ENCODE data around the gene RIMBP3C. TPM values are rescaled to one million over a fixed set of nuclear protein-coding genes. Genes with fewer than 3 reads are reported as not detected.
"Not testable (repeated sequence)": the region's sequence is repeated elsewhere in the genome, so short reads cannot be mapped to it uniquely, and the experiment has no call there.

RIMBP3C gene
- total RNA-seq, 4 donors from 2014 or later, result not detected

- DNase-seq, result no peak
- Histone ChIP-seq H3K27me3 (no peaks in the 10 kb centered on the region), H3K4me3 (no peak overlapping the region), H3K36me3 (peaks cover 0 to 19% (median 0%) of the 10 kb centered on the region in 3 donors), H3K4me1 (peaks cover 15 to 75% (median 42%) of the 10 kb centered on the region in 3 donors), H3K9me3 (no peaks in the 10 kb centered on the region), H3K27ac (no peak overlapping the region)
- WGBS, 2 donors, result 56 to 57% methylated on average over 4 of the region's 4 CpGs
- TF ChIP-seq POLR2A (IDR thresholded peaks at IDR 0.05) (no peak), CTCF (IDR thresholded peaks at IDR 0.05) (no peak)
- intact Hi-C loops (cut with DNase I), result no loop called here
Measured at GRCh38 chr22:21587803-21588611, 36.7 kb upstream of the RIMBP3C start.

DNA sequence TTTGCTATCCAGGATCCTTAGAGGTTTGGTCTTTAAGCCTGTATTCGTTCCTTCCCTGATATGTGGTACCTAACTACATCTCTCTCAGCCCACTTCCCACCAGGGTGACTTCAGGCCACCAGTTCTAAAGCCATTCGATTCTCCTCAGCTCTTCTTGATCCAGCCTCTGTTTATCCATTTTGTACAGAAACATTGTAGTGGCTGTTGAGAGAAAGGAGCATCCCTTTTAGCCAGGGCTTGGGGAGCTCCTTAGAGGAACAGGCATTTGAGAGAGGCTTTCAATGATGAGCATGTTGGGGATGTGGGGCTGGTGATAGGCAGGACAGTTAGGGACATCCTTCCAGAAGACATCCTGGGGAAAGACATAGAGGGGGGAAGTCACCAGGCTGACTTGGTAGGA lies 34.1 kb upstream of the RIMBP3C start:
- DNase-seq, result no peak
- H3K4me3 ChIP-seq, result no peak overlapping the region
- peaks cover 12 to 81% (median 39%) of the 10 kb centered on the region in 3 donors for H3K4me1 ChIP-seq
- H3K27ac ChIP-seq, result no peak overlapping the region
- TF ChIP-seq POLR2A (IDR thresholded peaks at IDR 0.05) (no peak), CTCF (IDR thresholded peaks at IDR 0.05) (no peak)
- WGBS, 2 donors, result 50 to 80% methylated on average over 1 of the region's 2 CpGs
- no peaks in the 10 kb centered on the region for H3K27me3 ChIP-seq
- intact Hi-C loops (cut with DNase I), result no loop called here
- no peaks in the 10 kb centered on the region for H3K9me3 ChIP-seq
- H3K36me3 ChIP-seq, result peaks cover 0 to 11% (median 0%) of the 10 kb centered on the region in 3 donors

- Histone ChIP-seq H3K4me1 (peaks cover 24 to 83% (median 42%) of the 10 kb centered on the region in 3 donors), H3K27ac (peak overlapping the region in 1 of 4 donors; percentile 48), H3K4me3 (no peak overlapping the region), H3K36me3 (peaks cover 0 to 11% (median 0%) of the 10 kb centered on the region in 3 donors), H3K9me3 (no peaks in the 10 kb centered on the region), H3K27me3 (no peaks in the 10 kb centered on the region)
- DNase-seq, result no peak
- 42 to 54% methylated on average over 8 to 10 of the region's 10 CpGs for WGBS, 2 donors
- TF ChIP-seq CTCF (IDR thresholded peaks at IDR 0.05), result no peak
- no peak for TF ChIP-seq POLR2A (IDR thresholded peaks at IDR 0.05)
- intact Hi-C loops (cut with DNase I), result no loop called here
Measured at GRCh38 chr22:21582801-21583740, 31.8 kb upstream of the RIMBP3C start.

- H3K27ac ChIP-seq; intact Hi-C loops (cut with DNase I); H3K9me3 ChIP-seq; H3K27me3 ChIP-seq; DNase-seq; H3K4me3 ChIP-seq; H3K36me3 ChIP-seq: not testable (repeated sequence)
- peaks cover 18 to 89% (median 39%) of the 10 kb centered on the region in 3 donors for H3K4me1 ChIP-seq
- 83 to 91% methylated on average over 4 to 9 of the region's 10 CpGs for WGBS, 2 donors
Measured at GRCh38 chr22:21581009-21581713, 29.9 kb upstream of the RIMBP3C start.

GRCh38 chr22:21580623-21581007 lies 29.4 kb upstream of the RIMBP3C start:
- H3K9me3 ChIP-seq; H3K4me3 ChIP-seq; intact Hi-C loops (cut with DNase I); H3K27me3 ChIP-seq; DNase-seq; H3K36me3 ChIP-seq; H3K27ac ChIP-seq: not testable (repeated sequence)
- WGBS, 2 donors, result 81 to 89% methylated on average over 9 of the region's 9 CpGs
- H3K4me1 ChIP-seq, result peaks cover 18 to 91% (median 39%) of the 10 kb centered on the region in 3 donors
